Measurements from ENCODE around the gene DDX21.
"Not testable (repeated sequence)": the region's sequence is repeated elsewhere in the genome, so short reads cannot be mapped to it uniquely, and the experiment has no call there.

The DDX21 gene

DNA sequence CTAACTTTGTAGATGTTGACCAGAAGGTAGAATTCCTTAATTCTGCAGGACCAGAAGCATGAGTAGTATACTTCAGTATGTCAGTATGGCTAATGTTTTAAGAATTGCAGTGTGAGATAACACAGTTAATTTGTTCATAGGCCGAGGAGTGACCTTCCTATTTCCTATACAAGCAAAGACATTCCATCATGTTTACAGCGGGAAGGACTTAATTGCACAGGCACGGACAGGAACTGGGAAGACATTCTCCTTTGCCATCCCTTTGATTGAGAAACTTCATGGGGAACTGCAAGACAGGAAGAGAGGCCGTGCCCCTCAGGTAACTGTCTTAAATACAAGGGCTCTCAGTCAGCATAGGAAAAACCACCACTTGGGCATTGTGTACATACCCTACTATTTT is 7.2 kb downstream of the DDX21 start:
- peaks cover 6% of the 10 kb centered on the region for H3K79me2 ChIP-seq (ENCODE audit: control insufficient read depth, insufficient read depth, low read length, poor library complexity)
- WGBS (ENCODE audit: extremely low coverage, insufficient coverage, insufficient read length), result no CpG with 5 or more reads among the region's 4 CpGs
- no peaks in the 10 kb centered on the region for H3K9me3 ChIP-seq (ENCODE audit: insufficient read depth, low read depth, low read length)

DNA sequence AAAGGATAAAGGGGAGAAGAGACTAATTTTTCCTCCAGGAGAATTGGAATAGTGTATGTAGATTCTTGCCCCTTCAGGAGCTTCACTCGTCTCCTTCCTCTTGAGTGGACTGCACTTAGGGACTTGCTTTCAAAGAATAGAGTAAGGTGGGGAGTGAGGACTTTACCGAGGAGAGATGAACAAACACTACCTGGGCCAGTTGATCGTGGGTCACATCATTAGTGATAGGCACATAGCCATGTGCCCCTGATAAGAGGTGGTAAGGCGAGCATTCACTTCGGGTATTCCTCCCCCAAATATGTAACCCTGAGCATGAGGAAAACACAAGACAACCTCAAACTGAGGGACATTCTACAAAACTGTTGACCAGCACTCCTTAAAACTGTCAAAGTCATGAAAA is 18.0 kb downstream of the DDX21 start:
- Histone ChIP-seq H3K4me3 (ENCODE audit: low read depth, low read length) (no peak overlapping the region), H2BK120ac (ENCODE audit: insufficient read depth, low read length, poor library complexity) (no peak overlapping the region), H2AFZ (ENCODE audit: insufficient read depth, low read length, poor library complexity) (no peak overlapping the region), H3K27ac (ENCODE audit: low read depth, low read length) (no peak overlapping the region), H3K9ac (ENCODE audit: low read length) (no peak overlapping the region), H2AK5ac (ENCODE audit: low read length) (no peak overlapping the region), H3K79me2 (ENCODE audit: control insufficient read depth, insufficient read depth, low read length, poor library complexity) (no peaks in the 10 kb centered on the region), H3K4me1 (ENCODE audit: control insufficient read depth in 1 of 2, insufficient read depth in 2 of 2, low read length in 2 of 2) (no peaks in the 10 kb centered on the region), H2BK12ac (ENCODE audit: low read length) (no peak overlapping the region), H3K18ac (ENCODE audit: low read length) (no peak overlapping the region), H3K36me3 (ENCODE audit: control insufficient read depth in 1 of 2, insufficient read depth in 2 of 2, low read length in 2 of 2) (peaks cover 39 to 61% of the 10 kb centered on the region in 2 experiments), H3K23ac (ENCODE audit: low read length) (no peak overlapping the region), H3K27me3 (ENCODE audit: insufficient read depth, low read length) (no peaks in the 10 kb centered on the region), H3K4me2 (ENCODE audit: low read length) (no peak overlapping the region), H4K8ac (ENCODE audit: low read depth, low read length) (no peak overlapping the region), H4K12ac (ENCODE audit: low read depth, low read length) (no peak overlapping the region), H3K79me1 (ENCODE audit: low read length) (no peaks in the 10 kb centered on the region), H3K9me3 (ENCODE audit: insufficient read depth, low read depth, low read length) (no peaks in the 10 kb centered on the region), H4K91ac (ENCODE audit: low read depth, low read length) (no peak overlapping the region), H3K14ac (ENCODE audit: low read length) (no peak overlapping the region), H2BK5ac (ENCODE audit: low read depth, low read length, poor library complexity) (no peak overlapping the region), H3K4ac (ENCODE audit: low read depth, low read length) (no peak overlapping the region)
- no peak for DNase-seq
- no CpG with 5 or more reads among the region's 5 CpGs for whole genome bisulfite sequencing (ENCODE audit: extremely low coverage, insufficient coverage, insufficient read length)

More for the DNA sequence above, 7.2 kb downstream of the DDX21 start:
- peaks cover 32 to 50% of the 10 kb centered on the region in 2 experiments for H3K36me3 ChIP-seq (ENCODE audit: control insufficient read depth in 1 of 2, insufficient read depth in 2 of 2, low read length in 2 of 2)
- no peak overlapping the region for H2BK12ac ChIP-seq (ENCODE audit: low read length)
- no peak overlapping the region for H3K4me3 ChIP-seq (ENCODE audit: low read depth, low read length)
- H2AFZ ChIP-seq (ENCODE audit: insufficient read depth, low read length, poor library complexity), result no peak overlapping the region
- H2BK120ac ChIP-seq (ENCODE audit: insufficient read depth, low read length, poor library complexity), result no peak overlapping the region
- H3K4me2 ChIP-seq (ENCODE audit: low read length), result no peak overlapping the region
- H3K14ac ChIP-seq (ENCODE audit: low read length), result no peak overlapping the region
- peak in 1 of 2 donors; percentile 42 for DNase-seq
- no peak overlapping the region for H3K18ac ChIP-seq (ENCODE audit: low read length)
- no peak overlapping the region for H4K91ac ChIP-seq (ENCODE audit: low read depth, low read length)
- H2BK5ac ChIP-seq (ENCODE audit: low read depth, low read length, poor library complexity), result no peak overlapping the region
- no peaks in the 10 kb centered on the region for H3K4me1 ChIP-seq (ENCODE audit: control insufficient read depth in 1 of 2, insufficient read depth in 2 of 2, low read length in 2 of 2)
- no peak overlapping the region for H3K4ac ChIP-seq (ENCODE audit: low read depth, low read length)
- no peak overlapping the region for H4K8ac ChIP-seq (ENCODE audit: low read depth, low read length)
- no peak overlapping the region for H3K23ac ChIP-seq (ENCODE audit: low read length)
- no peak overlapping the region for H3K9ac ChIP-seq (ENCODE audit: low read length)
- H3K27me3 ChIP-seq (ENCODE audit: insufficient read depth, low read length), result no peaks in the 10 kb centered on the region
- no peaks in the 10 kb centered on the region for H3K79me1 ChIP-seq (ENCODE audit: low read length)
- H4K12ac ChIP-seq (ENCODE audit: low read depth, low read length), result no peak overlapping the region
- H2AK5ac ChIP-seq (ENCODE audit: low read length), result no peak overlapping the region
- no peak overlapping the region for H3K27ac ChIP-seq (ENCODE audit: low read depth, low read length)

DNA sequence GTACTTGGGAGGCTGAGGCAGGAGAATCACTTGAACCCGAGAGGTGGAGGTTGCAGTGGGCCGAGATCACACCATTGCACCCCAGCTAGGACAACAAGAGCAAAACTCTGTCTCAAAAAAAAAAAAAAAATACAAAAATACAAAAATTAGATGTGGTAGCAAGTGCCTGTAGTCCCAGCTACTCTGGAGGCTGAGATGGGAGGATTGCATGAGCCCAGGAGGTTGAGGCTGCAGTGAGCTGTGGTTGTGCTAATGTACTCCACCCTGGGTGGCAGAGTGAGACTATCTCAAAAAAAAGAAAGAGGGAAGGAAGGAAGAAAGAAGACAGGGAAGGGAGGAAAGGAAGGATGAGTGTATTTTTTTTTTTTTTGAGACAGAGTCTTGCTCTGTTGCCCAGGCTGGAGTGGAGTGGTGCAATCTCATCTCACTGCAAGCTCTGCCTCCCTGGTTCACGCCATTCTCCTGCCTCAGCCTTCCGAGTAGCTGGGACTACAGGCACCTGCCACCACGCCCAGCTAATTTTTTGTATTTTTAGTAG is 20.0 kb downstream of the DDX21 start:
- WGBS (ENCODE audit: extremely low coverage, insufficient coverage, insufficient read length), result no CpG with 5 or more reads among the region's 5 CpGs
- not testable (repeated sequence) for H2AFZ ChIP-seq (ENCODE audit: insufficient read depth, low read length, poor library complexity); H2AK5ac ChIP-seq (ENCODE audit: low read length); H3K79me1 ChIP-seq (ENCODE audit: low read length); H3K27me3 ChIP-seq (ENCODE audit: insufficient read depth, low read length); H2BK12ac ChIP-seq (ENCODE audit: low read length); H4K91ac ChIP-seq (ENCODE audit: low read depth, low read length); H3K79me2 ChIP-seq (ENCODE audit: control insufficient read depth, insufficient read depth, low read length, poor library complexity); H3K23ac ChIP-seq (ENCODE audit: low read length); H3K27ac ChIP-seq (ENCODE audit: low read depth, low read length); H3K4me1 ChIP-seq (ENCODE audit: control insufficient read depth in 1 of 2, insufficient read depth in 2 of 2, low read length in 2 of 2); H3K18ac ChIP-seq (ENCODE audit: low read length); H3K9me3 ChIP-seq (ENCODE audit: insufficient read depth, low read depth, low read length); H3K9ac ChIP-seq (ENCODE audit: low read length); H2BK5ac ChIP-seq (ENCODE audit: low read depth, low read length, poor library complexity); H3K4ac ChIP-seq (ENCODE audit: low read depth, low read length); H2BK120ac ChIP-seq (ENCODE audit: insufficient read depth, low read length, poor library complexity); H4K8ac ChIP-seq (ENCODE audit: low read depth, low read length); H4K12ac ChIP-seq (ENCODE audit: low read depth, low read length); DNase-seq; H3K4me2 ChIP-seq (ENCODE audit: low read length); H3K14ac ChIP-seq (ENCODE audit: low read length); H3K4me3 ChIP-seq (ENCODE audit: low read depth, low read length)
- peaks cover 37 to 55% of the 10 kb centered on the region in 2 experiments for H3K36me3 ChIP-seq (ENCODE audit: control insufficient read depth in 1 of 2, insufficient read depth in 2 of 2, low read length in 2 of 2)

DNA sequence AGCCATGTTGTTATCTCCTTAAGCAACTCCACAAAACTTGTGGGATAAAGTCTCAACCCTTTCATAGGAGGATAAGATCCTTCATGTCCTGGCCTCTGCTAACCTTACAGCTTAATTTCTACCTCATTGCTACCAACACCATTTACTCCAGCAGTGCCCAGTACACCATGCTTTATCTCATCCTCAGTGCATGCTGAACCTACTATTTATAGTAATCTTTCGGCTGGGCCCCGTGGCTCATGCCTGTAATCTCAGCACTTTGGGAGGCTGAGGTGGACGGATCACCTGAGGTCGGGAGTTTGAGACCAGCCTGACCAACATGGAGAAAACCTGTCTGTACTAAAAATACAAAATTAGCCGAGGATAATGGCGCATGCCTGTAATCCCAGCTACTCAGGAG is 23.8 kb downstream of the DDX21 start:
- not testable (repeated sequence) for H3K9me3 ChIP-seq (ENCODE audit: insufficient read depth, low read depth, low read length); H3K27me3 ChIP-seq (ENCODE audit: insufficient read depth, low read length); H3K4me3 ChIP-seq (ENCODE audit: low read depth, low read length); H4K91ac ChIP-seq (ENCODE audit: low read depth, low read length); H3K27ac ChIP-seq (ENCODE audit: low read depth, low read length); H2BK5ac ChIP-seq (ENCODE audit: low read depth, low read length, poor library complexity); DNase-seq; H3K9ac ChIP-seq (ENCODE audit: low read length); H3K23ac ChIP-seq (ENCODE audit: low read length); H3K4ac ChIP-seq (ENCODE audit: low read depth, low read length); H2BK120ac ChIP-seq (ENCODE audit: insufficient read depth, low read length, poor library complexity); H2AK5ac ChIP-seq (ENCODE audit: low read length); H4K8ac ChIP-seq (ENCODE audit: low read depth, low read length); H3K4me2 ChIP-seq (ENCODE audit: low read length); H3K14ac ChIP-seq (ENCODE audit: low read length); H2BK12ac ChIP-seq (ENCODE audit: low read length); H3K4me1 ChIP-seq (ENCODE audit: control insufficient read depth in 1 of 2, insufficient read depth in 2 of 2, low read length in 2 of 2); H2AFZ ChIP-seq (ENCODE audit: insufficient read depth, low read length, poor library complexity); H3K18ac ChIP-seq (ENCODE audit: low read length); H3K79me2 ChIP-seq (ENCODE audit: control insufficient read depth, insufficient read depth, low read length, poor library complexity); H3K79me1 ChIP-seq (ENCODE audit: low read length); H4K12ac ChIP-seq (ENCODE audit: low read depth, low read length)
- H3K36me3 ChIP-seq (ENCODE audit: control insufficient read depth in 1 of 2, insufficient read depth in 2 of 2, low read length in 2 of 2), result peaks cover 34 to 42% of the 10 kb centered on the region in 2 experiments
- WGBS (ENCODE audit: extremely low coverage, insufficient coverage, insufficient read length), result no CpG with 5 or more reads among the region's 6 CpGs
